Astrocyte of the cerebellum (primary cell): Measurements from ENCODE around the gene PPP1R11.

ENCODE experiments used
- DNase-seq: peaks from one replicate; pipeline ENCODE4 v3.0.0-alpha.2; 2011; ENCODE audit warnings: low read depth
- H3K4me3 ChIP-seq: 2 replicates; pipeline ENCODE4 v1.5.1; 2011; ENCODE audit warnings: mild to moderate bottlenecking, low read depth, low read length, moderate library complexity
- CTCF ChIP-seq: IDR thresholded peaks from 2 replicates; pipeline ENCODE4 v1.5.1; 2012; ENCODE audit warnings: low read length, low read depth, moderate library complexity, mild to moderate bottlenecking; ENCODE audit errors: missing control alignments
- in situ Hi-C: cut with HindIII; loops from 2 replicates; pipeline ENCODE4 v1.10.0; 2017; ENCODE audit warnings: low sequenced_read_pairs

PPP1R11 gene

DNA sequence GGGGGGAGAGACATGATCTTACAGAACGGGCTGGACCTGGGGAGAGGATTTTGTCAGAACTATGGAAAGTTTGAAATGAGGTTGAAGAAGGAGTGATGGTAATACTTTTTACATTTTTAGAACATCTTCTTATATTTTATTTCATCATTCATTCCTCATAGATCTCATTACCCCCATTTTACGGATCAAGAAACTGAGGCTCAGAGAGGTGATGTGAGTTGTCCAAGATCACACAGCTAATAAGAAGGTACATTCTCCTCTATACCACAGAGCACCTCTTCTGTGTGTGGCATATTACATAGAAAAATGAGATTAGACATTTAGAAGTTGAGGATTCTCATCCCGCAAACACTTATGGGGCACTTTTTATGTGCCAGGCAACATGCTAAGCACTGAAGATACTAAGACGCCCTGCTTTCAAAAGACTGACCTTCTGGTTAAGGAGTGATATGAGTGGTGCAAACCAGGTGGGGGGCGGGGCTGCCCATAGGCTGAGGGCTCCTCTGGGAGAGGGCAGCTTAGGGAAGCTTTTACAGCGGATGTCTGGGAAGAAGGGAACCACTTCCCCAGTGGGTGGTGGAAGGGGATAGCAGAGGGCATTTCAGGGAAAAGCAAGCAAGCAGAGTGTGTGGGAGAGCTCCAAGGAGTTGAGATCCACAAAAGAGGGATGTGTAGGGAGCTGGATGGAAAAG is 26.0 kb downstream of the PPP1R11 start:
- no peak for TF ChIP-seq CTCF
- H3K4me3 ChIP-seq = no peak overlapping the region
- no peak for DNase-seq
- in situ Hi-C loops = no loop called here

GRCh38 chr6:30093951-30094661 is 27.1 kb downstream of the PPP1R11 start:
- in situ Hi-C loops = no loop called here
- no peak for DNase-seq

GRCh38 chr6:30096829-30097228 is 29.8 kb downstream of the PPP1R11 start:
- no peak for DNase-seq
- TF ChIP-seq CTCF = no peak
- H3K4me3 ChIP-seq = no peak overlapping the region
- in situ Hi-C loops = no loop called here

More at GRCh38 chr6:30093951-30094661, 27.1 kb downstream of the PPP1R11 start:
- no peak overlapping the region for H3K4me3 ChIP-seq
- TF ChIP-seq CTCF = no peak

GRCh38 chr6:30097902-30098768 is 31.1 kb downstream of the PPP1R11 start:
- TF ChIP-seq CTCF = no peak
- in situ Hi-C loops = no loop called here
- no peak overlapping the region for H3K4me3 ChIP-seq
- DNase-seq = no peak

GRCh38 chr6:30100154-30100553 is 33.2 kb downstream of the PPP1R11 start:
- H3K4me3 ChIP-seq = no peak overlapping the region
- DNase-seq = no peak
- TF ChIP-seq CTCF = no peak
- in situ Hi-C loops = no loop called here
